ENCODE measurements around the gene TLE3. TPM values are rescaled to one million over a fixed set of nuclear protein-coding genes. Genes with fewer than 3 reads are reported as not detected.

Gene TLE3
- total RNA-seq, 4 donors from 2014 or later = 44.0 to 159 (median 78.8) TPM

DNA sequence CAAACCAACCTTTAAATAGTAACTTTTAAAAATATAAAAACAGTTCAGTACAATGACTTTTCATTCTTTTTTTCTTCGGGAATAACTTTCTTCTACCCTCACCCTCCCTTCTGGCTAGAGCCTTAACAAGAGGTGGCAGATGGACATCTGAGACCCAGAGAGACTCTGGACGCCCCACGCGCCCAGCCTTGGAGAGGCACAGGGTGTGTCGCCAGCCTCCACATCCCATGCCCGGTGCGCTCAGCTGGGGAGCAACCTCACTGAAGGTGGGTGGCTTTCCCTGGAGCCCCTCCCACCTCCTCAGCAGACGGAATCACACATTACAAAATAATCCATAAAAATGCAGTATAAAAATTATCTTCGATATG is 49.5 kb downstream of the TLE3 start:
- TF ChIP-seq, protein P1, sequence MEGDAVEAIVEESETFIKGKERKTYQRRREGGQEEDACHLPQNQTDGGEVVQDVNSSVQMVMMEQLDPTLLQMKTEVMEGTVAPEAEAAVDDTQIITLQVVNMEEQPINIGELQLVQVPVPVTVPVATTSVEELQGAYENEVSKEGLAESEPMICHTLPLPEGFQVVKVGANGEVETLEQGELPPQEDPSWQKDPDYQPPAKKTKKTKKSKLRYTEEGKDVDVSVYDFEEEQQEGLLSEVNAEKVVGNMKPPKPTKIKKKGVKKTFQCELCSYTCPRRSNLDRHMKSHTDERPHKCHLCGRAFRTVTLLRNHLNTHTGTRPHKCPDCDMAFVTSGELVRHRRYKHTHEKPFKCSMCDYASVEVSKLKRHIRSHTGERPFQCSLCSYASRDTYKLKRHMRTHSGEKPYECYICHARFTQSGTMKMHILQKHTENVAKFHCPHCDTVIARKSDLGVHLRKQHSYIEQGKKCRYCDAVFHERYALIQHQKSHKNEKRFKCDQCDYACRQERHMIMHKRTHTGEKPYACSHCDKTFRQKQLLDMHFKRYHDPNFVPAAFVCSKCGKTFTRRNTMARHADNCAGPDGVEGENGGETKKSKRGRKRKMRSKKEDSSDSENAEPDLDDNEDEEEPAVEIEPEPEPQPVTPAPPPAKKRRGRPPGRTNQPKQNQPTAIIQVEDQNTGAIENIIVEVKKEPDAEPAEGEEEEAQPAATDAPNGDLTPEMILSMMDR (IDR thresholded peaks at IDR 0.05) = no peak
- DNase-seq (ENCODE audit: low spot score) (no peak), ATAC-seq (ENCODE audit: low FRiP score) (no peak)

DNA sequence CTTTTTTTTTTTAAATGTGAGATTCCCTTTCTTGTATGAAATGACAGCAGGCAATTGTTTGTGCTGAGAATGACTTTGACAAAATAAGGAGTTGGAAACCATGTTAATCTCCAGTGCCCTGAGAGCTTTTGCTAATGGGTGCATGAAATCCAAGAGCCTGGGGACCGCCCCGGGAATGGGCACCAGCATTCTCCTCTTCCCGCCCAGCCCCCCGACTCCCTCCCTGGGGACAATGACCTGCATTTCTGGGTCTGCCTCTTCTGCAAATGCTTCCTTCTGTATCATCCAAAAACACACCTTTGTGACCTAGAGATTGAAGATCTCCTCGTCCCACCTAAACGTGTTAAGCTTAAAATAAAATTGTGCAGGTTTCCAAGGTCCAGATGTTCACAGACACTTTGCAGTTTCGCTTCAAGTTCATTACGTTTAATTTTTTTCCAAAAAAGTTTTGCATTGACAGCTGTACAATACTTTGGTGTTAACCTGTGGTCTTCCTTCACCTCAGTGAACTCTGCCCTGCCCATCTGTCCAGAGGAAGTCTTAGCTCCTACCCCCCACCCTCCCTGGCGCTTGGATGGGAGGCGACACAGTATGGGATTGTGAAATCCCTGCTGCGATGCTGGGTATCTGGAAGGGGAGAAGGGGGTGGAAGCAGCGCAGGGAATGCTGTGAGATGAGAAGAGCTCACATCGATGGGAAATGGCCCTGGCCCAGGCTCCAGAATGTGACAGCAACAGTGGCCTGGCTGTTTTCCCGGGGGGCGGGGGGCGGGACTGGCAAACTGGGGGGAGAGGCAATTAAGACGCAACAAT is 50.1 kb downstream of the TLE3 start:
- TF ChIP-seq, protein P1 (IDR thresholded peaks at IDR 0.05) = no peak
- ATAC-seq (ENCODE audit: low FRiP score) (no peak), DNase-seq (ENCODE audit: low spot score) (no peak)

GRCh38 chr15:70046679-70047369 is 50.9 kb downstream of the TLE3 start:
- no peak for ATAC-seq (ENCODE audit: low FRiP score)
- DNase-seq (ENCODE audit: low spot score) = no peak
- TF ChIP-seq, protein P1 (IDR thresholded peaks at IDR 0.05) = no peak

DNA sequence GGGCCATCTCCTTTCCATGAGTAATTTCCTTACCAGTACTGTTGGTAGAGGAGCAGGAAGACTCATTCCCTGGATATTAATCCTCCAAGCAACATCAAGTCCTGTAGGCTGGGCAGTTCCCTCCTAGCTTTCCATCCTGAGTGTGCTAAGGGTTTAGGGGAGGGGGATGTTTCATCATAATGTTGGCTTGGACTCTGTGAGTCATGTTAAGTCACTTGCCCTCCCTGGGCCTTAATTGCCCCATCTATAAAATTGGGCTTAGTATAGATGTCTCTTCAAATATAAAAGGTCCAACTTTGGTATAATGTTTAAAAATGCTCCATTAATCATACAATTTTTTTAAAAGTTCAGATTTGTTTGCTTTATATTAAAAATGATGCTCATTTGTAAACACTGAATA is 52.7 kb downstream of the TLE3 start:
- ATAC-seq (ENCODE audit: low FRiP score) = no peak

DNA sequence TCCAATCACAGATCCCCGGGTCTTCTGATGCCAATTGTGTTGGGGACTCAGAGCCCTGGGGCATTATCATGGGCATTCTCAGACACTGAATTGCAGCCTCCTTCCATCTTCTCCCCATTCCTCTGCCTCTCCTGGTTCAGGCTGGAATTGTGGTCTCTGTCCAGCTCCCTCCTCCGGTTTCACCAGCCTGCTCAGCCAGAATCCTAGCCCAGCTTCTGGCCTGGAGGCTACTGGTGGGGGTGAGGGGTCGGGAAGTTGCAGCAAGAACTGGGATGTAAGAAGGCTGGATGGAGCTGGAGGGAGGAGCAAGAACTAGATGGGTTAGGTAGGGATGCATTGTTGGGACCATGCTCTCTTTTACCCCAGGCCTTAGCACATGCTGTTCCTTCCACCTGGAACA is 53.5 kb downstream of the TLE3 start:
- DNase-seq (ENCODE audit: low spot score) = no peak
- no peak for ATAC-seq (ENCODE audit: low FRiP score)
- TF ChIP-seq, protein P1 (IDR thresholded peaks at IDR 0.05) = no peak

More for the DNA sequence above, 52.7 kb downstream of the TLE3 start:
- DNase-seq (ENCODE audit: low spot score) = no peak
- TF ChIP-seq, protein P1 (IDR thresholded peaks at IDR 0.05) = no peak

DNA sequence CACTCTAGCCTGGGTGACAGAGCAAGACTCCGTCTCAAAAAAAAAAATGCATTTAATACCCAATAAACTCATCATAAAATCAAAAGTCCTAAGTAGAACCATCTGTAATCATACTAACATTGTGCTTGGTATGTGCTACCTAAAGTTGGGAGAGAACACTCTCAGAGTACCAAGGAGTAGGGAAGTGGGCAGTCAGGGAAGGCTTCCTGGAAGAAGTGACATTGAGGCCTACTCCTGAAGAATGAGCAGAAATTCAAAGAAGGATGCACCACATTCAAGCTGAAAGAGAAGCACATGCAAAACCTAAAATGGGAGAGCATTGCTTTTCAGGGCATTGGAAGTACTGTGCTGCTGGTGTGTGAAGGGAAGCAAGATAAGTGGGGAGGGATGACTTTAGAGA is 54.1 kb downstream of the TLE3 start:
- TF ChIP-seq, protein P1 (IDR thresholded peaks at IDR 0.05) = no peak
- DNase-seq (ENCODE audit: low spot score) (no peak), ATAC-seq (ENCODE audit: low FRiP score) (no peak)

Data from omental fat pad (tissue), 4 donors.